Measurements from ENCODE around the gene KLHDC7B. TPM values are rescaled to one million over a fixed set of nuclear protein-coding genes. Genes with fewer than 3 reads are reported as not detected.

The KLHDC7B gene
- total RNA-seq, 1 donor from 2014 or later = not detected

DNA sequence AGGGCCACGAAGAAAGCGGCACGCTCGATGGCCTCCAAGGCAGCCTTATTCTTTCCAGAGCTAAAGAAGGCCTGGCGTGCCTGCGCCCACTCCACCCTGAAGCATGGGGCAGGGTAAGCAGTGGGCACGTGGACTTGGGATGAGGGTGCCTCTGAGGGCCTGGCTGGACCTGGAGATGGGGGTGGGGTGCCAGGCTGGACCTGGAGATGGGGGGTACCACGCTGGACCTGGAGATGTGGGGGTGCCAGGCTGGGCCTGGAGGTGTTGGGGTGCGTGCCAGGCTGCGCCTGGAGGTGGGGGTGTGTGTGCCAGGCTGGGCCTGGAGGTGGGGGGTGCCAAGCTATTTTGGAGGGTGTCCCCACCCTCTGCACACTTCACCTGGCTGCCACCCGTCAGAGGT is 27.3 kb downstream of the KLHDC7B start:
- no peak for DNase-seq (ENCODE audit: low read depth in 2 of 2)

DNA sequence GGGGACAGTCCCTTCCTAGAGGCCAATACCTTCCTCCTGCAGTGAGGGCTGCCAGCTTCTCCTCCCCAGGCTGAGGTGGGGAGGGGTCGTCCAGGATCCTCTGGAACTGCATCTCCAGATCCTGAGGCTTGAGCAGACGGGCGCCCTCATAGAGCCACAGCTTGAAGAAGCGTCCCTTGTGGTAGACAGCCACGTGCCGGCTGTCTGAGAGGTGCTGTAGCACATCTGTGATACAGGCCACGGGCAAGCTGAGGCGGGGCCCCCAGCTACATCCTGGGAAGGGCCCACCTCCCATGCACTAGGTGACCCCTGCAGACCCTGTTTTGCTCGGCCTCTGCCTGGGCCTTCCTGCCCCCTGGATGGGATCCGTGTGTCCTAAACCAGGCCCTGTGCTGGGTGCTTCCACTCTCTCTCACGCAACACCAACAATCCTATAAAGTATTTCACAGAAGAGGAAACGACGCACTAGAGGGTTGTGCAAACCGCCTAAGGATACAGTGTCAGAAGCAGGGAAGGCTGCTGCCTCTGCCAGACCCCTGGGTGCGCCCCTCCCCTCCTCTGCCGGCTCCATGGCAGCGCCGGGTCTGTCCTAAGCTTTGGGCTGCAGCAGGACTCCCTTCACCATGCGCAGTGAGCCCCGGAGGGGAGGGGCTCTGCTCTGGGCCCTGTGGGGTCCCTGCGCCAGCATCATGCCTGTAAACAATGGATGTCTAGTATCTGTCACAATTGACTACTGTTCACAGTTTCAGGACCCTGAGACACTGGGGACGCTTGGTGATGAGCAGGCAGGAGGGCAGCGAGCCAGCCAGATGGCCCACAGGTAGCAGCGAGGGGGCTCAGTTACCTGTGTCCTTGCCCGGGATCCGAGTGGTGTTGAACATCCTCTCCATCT is 28.0 kb downstream of the KLHDC7B start:
- DNase-seq (ENCODE audit: low read depth in 2 of 2) = no peak

DNA sequence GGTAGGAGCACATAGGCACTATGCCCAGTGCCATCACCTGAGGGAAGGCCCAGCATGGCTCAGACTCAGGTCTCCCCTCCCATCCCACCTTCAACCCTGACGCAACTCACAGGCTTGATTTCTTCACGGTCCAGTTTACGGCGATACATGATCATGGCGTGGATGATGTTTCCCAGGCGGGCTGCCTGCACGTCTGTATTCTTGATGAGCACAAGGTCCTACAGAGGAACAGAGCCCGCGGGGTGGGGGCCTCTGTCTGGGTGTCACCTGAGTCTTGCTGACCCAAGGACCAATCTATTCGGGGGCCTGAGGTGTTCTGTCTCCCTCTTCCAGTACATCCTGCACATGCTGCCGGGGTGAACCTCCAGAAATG is 28.7 kb downstream of the KLHDC7B start:
- DNase-seq (ENCODE audit: low read depth in 2 of 2) = no peak

DNA sequence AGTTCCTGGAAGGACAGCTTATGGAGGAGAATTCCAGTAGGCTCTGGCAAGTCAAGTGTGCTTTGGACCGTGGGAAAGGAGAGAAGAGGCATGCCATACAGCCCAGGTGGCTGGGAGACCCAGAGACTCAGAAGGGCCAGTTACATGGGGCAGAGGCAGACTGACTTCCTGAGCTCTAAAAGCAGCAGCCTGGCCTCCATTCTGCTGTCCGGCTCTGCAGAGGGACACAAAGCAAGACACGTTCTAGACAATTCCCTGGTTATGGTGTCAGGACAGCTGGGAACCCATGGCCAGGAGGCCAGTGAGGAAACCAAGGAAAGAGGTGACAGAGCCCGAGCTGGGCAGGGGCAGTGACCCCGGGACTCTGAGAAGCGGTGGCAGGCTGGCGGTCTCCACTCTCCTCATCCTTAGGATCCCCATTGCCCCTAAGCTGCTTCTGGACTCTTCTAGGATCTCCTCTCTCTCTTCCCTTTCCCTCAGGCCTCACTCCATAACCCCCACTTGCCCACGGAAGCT is 29.8 kb downstream of the KLHDC7B start:
- no peak for DNase-seq (ENCODE audit: low read depth in 2 of 2)

DNA sequence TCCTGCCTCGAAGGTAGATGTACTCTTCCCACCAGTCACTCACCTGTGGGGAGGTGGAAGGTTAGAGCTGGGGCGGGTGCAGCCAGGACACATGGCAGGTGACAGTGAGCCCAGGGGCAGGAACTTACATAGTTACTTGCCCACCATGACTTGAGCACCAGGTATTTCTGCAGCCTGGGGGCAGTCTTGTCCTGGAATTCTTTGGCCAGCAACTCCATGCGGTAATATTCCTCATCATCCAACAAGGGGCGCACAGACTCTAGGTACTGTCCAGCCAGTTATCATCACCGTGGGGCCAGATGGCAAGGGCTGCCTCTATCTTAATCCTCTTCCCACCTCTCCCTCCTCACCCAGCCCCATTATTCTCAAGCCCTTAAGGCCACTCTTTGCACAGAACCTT is 30.4 kb downstream of the KLHDC7B start:
- peak; percentile 79 to 88 for DNase-seq (ENCODE audit: low read depth in 2 of 2)

DNA sequence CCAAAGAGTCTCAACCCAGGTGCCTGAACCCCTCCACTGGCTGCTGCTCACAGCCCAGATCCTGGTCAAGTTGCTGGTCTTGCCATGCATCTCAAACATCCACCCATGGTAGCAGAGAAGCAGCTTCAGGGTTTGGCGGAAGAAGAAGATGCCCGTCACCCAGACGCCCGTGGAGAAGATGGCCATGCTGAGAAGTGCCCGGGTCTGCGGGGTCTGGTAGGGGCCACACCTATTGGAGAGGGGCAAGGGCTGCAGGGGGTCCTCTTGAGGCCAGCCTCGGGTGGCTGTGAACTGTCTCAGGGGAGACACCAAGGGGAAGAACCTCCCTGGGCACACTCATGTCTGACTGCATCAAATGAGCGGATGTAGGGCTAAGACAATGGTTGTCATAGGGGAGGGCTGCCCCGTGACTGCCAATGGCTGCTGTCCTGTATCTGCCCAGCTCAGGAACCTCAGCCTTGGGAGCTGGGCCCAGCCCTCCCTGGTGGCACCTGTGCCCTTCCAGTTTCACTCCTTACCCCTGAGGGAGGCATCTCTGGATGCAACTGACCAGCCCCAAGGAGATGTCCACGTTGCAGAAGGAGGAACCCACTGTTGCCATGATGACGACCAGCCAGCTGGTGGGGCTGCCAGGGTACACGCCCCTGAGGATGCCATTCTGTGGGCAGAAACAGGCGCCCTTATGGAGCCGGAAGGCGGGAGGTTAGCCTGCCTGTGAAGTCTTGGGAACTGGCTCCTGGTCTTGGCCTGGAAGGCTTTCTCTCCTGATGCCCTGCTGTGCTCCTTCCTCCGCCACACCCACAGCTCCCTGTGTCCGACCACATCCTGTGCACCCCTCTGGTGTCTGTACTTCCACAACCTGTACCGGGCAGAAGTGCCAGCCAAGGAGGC is 31.4 kb downstream of the KLHDC7B start:
- no peak for DNase-seq (ENCODE audit: low read depth in 2 of 2)

DNA sequence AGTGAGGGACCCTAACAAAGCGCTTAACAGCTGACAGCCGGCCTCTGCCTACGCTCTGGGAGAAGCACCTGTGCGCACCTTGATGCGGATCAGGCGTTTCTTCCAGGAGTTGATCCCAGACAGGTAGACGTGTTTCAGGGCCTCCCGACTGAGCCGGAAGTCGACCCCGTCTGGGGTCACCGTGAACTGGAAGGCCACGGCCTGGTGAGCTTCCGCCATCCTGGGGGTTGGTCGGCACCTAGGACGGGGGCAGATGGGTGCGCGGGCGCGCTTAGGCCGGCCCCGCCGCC is 31.9 kb downstream of the KLHDC7B start:
- no peak for DNase-seq (ENCODE audit: low read depth in 2 of 2)

DNA sequence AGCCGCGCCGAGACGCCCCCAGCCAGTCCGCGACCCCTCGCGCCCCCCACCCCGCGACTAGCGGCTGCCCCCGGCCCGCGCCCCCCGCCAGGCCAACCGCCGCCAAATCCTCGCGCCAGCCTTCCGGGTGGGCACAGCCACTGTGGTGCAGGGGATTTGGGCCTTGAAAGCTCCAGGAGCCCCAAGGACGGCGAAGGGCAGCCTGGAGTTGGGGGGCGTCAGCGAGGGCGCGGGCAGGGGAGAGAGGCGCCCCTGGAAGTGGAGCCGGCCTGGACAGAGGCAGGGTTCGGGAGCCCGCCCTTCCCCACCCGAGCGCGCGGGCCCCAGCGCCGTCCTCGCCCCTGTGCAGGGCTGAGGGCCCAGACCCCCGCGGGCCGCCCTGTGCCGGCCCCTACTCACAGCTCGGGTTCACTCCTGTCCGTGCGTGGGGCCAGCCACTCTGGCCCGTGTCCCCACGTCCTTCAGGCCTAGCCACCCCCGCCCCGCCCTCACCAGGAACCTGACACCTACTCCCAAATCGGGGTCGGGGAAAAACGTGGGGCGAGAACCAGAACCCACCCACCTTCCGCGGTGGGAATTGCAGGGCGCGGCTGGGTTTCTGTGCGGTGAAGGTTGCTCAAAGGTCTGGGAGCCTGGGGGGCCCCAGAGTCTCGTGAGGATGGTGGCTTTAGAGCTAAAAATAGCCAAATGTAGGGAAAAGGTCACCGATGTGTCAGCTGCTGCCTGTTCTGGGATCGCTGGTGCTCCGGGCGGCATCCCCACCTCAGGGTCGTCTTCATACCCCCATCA is 32.5 kb downstream of the KLHDC7B start, which contains the start of gene CPT1B:
CPT1B (minus strand) TSS at position 441 of the 789 bp plus-strand sequence. CDS start 512 bp downstream, outside the sequence.
- no peak for DNase-seq (ENCODE audit: low read depth in 2 of 2)

DNA sequence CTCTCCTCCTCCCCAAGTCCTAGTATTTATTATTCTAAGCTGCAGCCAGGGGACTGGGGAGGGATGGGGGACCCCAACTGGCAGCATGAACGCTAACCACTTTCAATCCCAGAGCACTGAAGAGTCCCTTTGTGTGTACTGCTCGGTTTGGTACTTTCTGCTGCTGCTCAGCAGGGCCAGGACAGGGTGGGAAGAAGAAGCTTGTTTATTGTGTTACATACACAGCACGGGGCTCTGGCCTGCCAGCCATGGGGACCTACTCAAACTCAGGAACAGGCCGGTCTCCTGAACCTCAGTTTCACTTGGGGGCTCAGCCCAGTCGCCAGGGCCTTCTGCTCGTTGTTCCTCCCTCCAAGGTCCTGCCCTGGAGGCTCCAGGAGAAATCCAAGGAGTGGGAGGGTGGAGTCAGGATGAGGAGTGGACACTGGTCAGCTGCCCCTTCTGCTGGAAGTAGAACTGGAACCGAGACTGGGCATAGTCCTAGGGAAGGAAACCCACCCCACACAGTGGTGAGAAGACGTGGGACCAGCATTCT is 33.1 kb downstream of the KLHDC7B start:
- DNase-seq (ENCODE audit: low read depth in 2 of 2) = no peak

DNA sequence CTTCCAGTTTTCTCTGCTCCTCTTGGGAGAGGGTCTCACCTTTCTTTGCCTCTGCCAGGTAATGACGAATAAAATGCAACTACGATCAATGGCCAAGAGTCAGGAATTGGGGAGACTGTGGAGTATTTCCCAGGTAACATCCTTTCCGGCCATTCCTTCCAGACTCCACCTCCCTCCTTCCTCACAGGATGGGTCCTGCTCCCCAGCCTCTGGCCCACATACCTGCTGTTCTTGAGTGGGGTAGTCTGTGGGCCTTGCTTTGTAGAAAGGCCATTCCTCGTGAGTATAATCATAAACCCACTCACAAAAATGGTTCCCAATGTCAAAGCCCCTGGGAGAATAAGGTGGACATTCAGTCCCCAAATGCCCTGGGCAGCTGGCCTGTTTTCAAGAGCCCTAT is 34.1 kb downstream of the KLHDC7B start:
- DNase-seq (ENCODE audit: low read depth in 2 of 2) = no peak

DNA sequence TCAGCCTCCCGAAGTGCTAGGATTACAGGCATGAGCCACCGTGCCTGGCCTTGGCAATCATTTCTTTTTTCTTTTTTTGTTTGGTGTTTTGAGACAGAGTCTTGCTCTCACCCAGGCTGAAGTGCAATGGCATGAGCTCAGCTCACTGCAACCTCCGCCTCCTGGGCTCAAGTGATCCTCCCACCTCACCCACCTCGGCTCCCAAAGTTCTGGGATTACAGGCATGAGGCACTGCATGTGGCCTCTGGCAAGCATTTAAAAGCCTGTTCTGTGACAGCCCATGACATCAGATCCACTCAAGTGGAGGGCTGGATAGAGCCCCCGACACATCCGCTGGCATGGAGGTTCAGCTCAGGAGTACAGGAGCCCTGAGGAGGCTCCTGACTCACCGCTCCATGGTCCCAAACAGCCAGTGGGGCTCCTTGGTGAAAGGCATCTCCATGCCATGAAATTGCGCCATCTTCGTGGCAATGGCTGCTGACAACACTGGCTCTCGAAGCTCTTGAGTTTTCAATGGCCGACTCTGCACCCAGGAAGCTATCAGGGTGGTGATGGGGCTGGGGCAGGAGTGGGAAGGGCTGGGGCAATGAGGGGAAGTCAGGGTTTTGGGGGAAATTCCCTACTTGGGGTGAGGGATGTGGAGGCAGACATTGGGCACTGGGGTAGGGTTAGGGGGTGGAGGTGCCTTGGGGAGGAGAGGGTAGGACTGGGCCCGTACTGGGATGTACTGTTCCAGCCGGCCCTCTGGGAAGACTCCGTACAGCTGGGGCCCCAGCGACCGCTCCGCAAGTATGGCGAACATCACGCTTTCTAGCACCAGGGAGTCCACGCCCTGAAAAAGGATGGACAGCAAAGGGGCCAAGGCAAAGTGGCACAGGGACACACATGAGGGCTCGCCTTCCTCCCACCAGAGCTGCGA is 35.6 kb downstream of the KLHDC7B start:
- DNase-seq (ENCODE audit: low read depth in 2 of 2) = no peak

DNA sequence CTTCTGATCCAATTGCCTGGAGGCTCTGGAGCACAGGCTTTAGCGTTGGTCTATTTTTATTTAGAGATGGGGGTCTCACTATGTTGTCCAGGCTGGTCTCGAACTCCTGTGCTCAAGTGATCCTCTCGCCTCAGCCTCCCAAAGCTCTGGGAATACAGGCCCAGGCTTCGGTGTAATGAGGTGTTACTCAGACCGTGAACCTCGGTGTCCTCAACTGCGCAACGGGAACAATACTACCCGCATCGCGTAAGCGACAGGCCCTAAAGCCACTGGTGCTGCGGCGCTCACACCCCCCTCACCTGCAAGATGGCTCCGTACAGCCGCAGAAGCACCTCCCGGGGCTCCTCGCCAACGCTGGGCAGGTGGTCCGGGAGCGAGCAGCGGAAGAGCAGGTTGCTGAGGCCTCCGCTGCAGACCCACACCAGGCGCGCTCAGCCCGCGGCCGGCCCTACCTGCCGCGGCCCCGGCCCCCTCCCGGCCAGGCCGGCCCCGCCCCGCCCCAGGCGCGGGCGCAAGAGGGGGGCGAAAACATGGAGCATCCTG is 36.3 kb downstream of the KLHDC7B start:
- DNase-seq (ENCODE audit: low read depth in 2 of 2) = peak; percentile 21 to 49

DNA sequence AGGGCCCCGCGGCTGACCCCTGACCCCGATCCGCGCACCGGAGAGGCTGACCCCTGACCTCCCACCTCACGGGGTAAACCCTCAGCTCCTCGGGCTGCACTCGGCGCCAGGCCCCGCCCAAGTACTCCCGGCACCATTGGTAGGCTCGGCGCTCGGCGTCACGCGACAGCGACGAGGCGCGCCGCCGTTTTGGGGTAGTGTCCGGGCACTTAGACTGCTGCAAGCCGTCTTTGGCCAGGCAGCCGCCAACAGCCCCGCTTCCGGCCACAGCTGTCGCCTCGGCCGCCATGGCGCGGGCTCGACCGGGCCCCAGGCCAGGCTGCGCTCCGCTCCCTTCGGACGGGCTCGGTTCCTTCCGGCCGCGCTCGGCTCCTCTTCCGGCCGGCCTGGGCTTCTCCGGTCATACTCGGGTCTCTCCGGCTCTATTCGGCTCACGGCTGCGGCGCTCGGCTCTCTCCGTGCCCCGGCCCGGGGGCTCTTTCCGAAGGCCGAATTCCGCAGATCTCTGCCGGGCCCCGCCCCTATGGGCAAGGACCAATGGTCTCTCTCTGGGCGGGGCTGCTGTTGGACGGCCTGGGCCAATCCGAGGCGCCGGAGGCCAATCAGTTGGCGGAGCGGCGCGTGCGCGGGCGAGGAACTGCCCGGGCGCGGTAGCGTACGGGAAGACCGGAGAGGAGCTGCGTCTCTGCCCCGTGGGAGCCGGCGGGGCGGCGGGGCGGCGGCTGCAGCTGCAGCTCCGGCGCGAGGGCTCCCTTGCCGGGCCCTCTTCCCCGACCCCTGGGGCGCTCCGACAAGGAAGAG is 37.0 kb downstream of the KLHDC7B start, which contains the start of gene CHKB:
CHKB (minus strand) TSS at position 357 of the 801 bp plus-strand sequence; CDS start at position 289, 68 bp downstream.
- DNase-seq (ENCODE audit: low read depth in 2 of 2) = peak; percentile 98

DNA sequence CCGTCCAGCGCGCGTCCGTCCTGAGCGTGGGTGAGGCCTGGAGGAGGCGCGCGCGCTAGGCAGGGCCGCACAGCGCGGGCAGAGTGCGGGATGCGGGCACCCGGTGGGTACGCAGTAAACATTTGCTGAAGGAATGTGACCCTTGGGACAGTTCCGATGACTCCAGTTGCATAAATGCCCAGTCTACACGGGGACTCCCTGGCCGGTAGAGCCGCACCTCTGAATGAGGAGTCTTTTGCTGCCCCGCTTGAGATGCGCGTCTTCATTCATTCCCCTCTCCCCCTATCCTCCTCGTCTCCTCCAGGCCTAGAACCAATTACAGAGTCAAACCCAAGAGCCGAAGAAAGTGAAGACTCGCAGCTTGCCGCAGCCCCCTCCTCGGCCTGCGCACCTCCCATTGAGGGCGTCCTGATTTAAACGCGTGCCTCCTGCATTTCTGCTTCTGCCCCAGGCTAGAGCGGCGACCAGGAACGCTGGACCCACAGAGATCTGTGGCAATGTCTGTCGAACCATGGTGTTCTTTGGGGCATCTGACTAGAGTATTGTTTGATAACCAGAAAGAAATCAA is 37.7 kb downstream of the KLHDC7B start:
- DNase-seq (ENCODE audit: low read depth in 2 of 2) = no peak

DNA sequence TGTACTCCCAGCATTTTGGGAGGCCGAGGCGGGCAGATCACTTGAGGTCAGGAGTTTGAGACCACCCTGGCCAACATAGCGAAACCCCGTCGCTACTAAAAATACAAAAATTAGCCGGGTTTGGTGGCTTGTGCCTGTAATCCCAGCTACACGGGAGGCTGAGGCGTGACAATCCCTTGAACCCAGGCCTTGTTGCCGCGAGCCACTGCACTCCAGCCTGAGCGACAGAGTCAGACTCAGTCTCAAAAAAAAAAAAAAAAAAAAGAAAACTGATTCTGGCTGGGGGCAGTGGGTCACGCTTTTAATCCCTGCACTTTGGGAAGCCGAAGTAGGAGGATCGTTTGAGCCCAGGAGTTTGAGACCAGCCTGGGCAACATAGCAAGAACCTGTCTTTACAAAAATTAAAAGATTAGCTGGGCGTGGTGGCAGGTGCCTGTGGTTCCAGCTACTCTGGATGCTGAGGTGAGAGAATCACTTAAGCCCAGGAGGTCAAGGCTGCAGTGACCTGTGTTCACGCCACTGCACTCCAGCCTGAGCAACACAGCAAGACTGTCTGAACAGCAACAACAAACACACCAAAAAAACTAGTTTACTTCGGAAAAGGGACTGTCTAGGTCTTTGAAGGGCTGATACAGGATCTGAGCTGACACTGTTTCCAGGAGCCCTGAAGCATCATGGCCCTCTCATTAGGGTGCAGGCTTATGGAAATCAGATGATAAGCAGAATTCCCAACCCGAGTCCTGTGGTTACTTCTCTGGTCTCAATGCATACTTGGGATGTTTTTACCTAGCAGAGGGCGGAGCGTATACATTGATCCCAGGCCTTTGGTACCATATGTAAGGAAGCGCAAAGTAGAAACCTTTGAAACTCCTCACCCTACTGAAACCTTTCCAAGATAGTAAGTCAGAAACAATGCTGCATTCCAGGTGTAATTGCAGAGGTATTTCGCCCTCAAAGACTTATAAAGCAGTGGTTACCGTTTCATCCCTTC is 38.7 kb downstream of the KLHDC7B start:
- DNase-seq (ENCODE audit: low read depth in 2 of 2) = no peak

DNA sequence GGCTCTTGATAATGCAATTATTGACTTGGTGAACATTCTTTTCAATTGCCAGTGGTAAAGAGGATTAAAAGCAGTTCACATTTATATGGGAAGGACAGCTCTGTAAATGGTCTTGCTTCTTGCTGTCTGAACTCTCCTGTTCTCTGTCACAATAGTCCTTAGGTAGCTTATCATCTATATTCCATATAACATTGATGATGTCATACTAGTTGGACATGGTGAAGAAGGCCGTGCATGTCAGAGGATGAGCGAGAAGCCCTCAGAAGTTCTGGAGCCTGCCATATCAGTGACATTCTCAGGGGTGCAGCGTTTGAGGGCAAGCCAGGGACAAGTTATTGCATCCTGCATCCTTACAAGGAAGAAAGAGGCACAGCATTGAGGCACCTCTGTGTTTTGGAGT is 39.5 kb downstream of the KLHDC7B start:
- no peak for DNase-seq (ENCODE audit: low read depth in 2 of 2)

DNA sequence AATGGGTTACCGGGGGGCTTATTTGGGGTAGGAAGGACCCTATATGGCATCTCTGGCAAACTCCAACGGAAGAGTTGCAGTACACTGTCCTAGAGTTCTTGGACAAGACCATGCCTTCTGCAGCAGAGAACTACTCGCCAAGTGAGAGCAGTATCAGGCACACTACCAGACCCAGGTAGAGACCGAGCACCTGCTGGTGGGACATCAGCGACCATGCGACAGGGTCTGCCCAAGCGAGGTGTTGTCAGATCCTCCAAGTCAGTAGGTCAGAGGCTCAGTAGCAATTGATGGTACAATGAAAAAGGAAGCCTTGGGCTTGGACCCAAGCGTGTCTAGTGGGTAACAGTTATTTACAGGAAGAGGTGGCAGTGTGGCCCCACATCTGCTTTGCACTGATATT is 40.1 kb downstream of the KLHDC7B start:
- no peak for DNase-seq (ENCODE audit: low read depth in 2 of 2)

All from lung microvascular endothelial cell (primary cell).